Measurements from ENCODE around the gene NKX2-4.

NKX2-4 gene

GRCh38 chr20:21365771-21366170, 31.6 kb downstream of the NKX2-4 start:
- peaks cover 26 to 67% of the 10 kb centered on the region in 2 experiments for H3K36me3 ChIP-seq (ENCODE audit: control insufficient read depth in 2 of 2, insufficient read depth in 1 of 2, low read length in 2 of 2)
- H3K4me1 ChIP-seq (ENCODE audit: control insufficient read depth, insufficient read depth, low read length), result 0 out of 2 replicates have a peak, but pooled peaks cover 2% of the 10 kb centered on the region
- no peak overlapping the region for H3K4me3 ChIP-seq (ENCODE audit: low read depth, low read length)
- ChIA-PET CTCF (interaction anchor here (0.6 kb wide), 1 partner anchor 1617 kb away, joined by 3 read pairs; no protein-coding TSS in a partner anchor), POLR2A (interaction anchor here (0.6 kb wide), 1 partner anchor 8 kb away, joined by 3 read pairs; no protein-coding TSS in a partner anchor)
- H3K9me3 ChIP-seq (ENCODE audit: control insufficient read depth, insufficient read depth, low read depth, low read length), result no peaks in the 10 kb centered on the region
- H3K27ac ChIP-seq (ENCODE audit: extremely low read depth, low read depth, low read length), result no peak overlapping the region
- TF ChIP-seq ZNF114 (tag by site-specific recombination; IDR thresholded peaks at IDR 0.05) (no peak), ZBTB8A (tag by site-specific recombination; IDR thresholded peaks at IDR 0.05) (no peak), ZNF555 (tag by site-specific recombination; conservative IDR thresholded peaks at IDR 0.05) (no peak), ZSCAN4 (tag by site-specific recombination; IDR thresholded peaks at IDR 0.05) (no peak), ZNF654 (tag by site-specific recombination; IDR thresholded peaks at IDR 0.05; ENCODE audit: low read depth) (no peak), ZNF837 (tag by site-specific recombination; IDR thresholded peaks at IDR 0.05) (no peak), ZNF10 (tag by site-specific recombination; IDR thresholded peaks at IDR 0.05) (no peak), ZNF394 (tag by site-specific recombination; IDR thresholded peaks at IDR 0.05; ENCODE audit: borderline replicate concordance) (no peak), SP3 (tag by site-specific recombination; IDR thresholded peaks at IDR 0.05) (no peak), ZNF112 (tag by site-specific recombination; IDR thresholded peaks at IDR 0.05) (no peak), GLI2 (tag by site-specific recombination; IDR thresholded peaks at IDR 0.05; ENCODE audit: borderline replicate concordance, low read depth) (no peak), ZBTB26 (tag by site-specific recombination; optimal IDR thresholded peaks at IDR 0.05) (no peak)

GRCh38 chr20:21364413-21364812, 32.9 kb downstream of the NKX2-4 start:
- Histone ChIP-seq H3K9me3 (ENCODE audit: control insufficient read depth, insufficient read depth, low read depth, low read length) (no peaks in the 10 kb centered on the region), H3K4me1 (ENCODE audit: control insufficient read depth, insufficient read depth, low read length) (peaks cover 6% of the 10 kb centered on the region; the same call in 1 of the 2 replicates), H3K36me3 (ENCODE audit: control insufficient read depth in 2 of 2, insufficient read depth in 1 of 2, low read length in 2 of 2) (peaks cover 28 to 78% of the 10 kb centered on the region in 2 experiments), H3K27ac (ENCODE audit: extremely low read depth, low read depth, low read length) (no peak overlapping the region), H3K4me3 (ENCODE audit: low read depth, low read length) (no peak overlapping the region)
- ChIA-PET CTCF (interaction anchor here (0.5 kb wide), 1 partner anchor 504 kb away, joined by 3 read pairs; no protein-coding TSS in a partner anchor), POLR2A (no interaction called here)
- no peak for TF ChIP-seq IKZF3 (tag by site-specific recombination; IDR thresholded peaks at IDR 0.05)
- TF ChIP-seq ZNF626 (tag by site-specific recombination; IDR thresholded peaks at IDR 0.05), result no peak
- TF ChIP-seq ZNF704 (tag by site-specific recombination; IDR thresholded peaks at IDR 0.05), result no peak
- no peak for TF ChIP-seq ZNF48 (tag by site-specific recombination; IDR thresholded peaks at IDR 0.05)
- TF ChIP-seq ZNF747 (tag by site-specific recombination; IDR thresholded peaks at IDR 0.05), result no peak
- no peak for TF ChIP-seq ZNF585B (tag by site-specific recombination; IDR thresholded peaks at IDR 0.05)
- TF ChIP-seq ZNF837 (tag by site-specific recombination; IDR thresholded peaks at IDR 0.05), result no peak
- TF ChIP-seq ZNF266 (tag by site-specific recombination; IDR thresholded peaks at IDR 0.05; ENCODE audit: low read depth), result no peak
- no peak for TF ChIP-seq ZNF621 (tag by site-specific recombination; IDR thresholded peaks at IDR 0.05)
- no peak for TF ChIP-seq ZNF580 (tag by site-specific recombination; IDR thresholded peaks at IDR 0.05)
- no peak for TF ChIP-seq ZNF658 (tag by site-specific recombination; IDR thresholded peaks at IDR 0.05)
- TF ChIP-seq ZNF311 (tag by site-specific recombination; IDR thresholded peaks at IDR 0.05; ENCODE audit: borderline replicate concordance), result no peak
